Measurements from ENCODE around the gene TSFM. TPM values are rescaled to one million over a fixed set of nuclear protein-coding genes. Genes with fewer than 3 reads are reported as not detected.
A peak's percentile ranks its signal among the peaks of the same experiment; 100 is the strongest.

The TSFM gene
- total RNA-seq, 2 experiments from 2014 or later: 35.2 to 49.8 TPM

- TF ChIP-seq EZH2phosphoT487 (IDR thresholded peaks at IDR 0.05; ENCODE audit: borderline replicate concordance, low read depth, low read length) (no peak), CTCF (conservative IDR thresholded peaks at IDR 0.05; ENCODE audit: low read length) (no peak)
- Histone ChIP-seq H3K9me3 (ENCODE audit: low read length) (no peaks in the 10 kb centered on the region), H3K4me3 (ENCODE audit: low read depth, low read length, poor library complexity, severe bottlenecking) (peak within 1 kb of the TSS; percentile 92), H3K4me2 (ENCODE audit: low read length) (peak within 1 kb of the TSS; percentile 89), H3K4me1 (ENCODE audit: insufficient read depth, low read length, poor library complexity, severe bottlenecking) (peaks cover 39% of the 10 kb centered on the region), H3K9me2 (ENCODE audit: insufficient read depth, low read length) (no peaks in the 10 kb centered on the region), H2AFZ (ENCODE audit: low read length) (peak within 1 kb of the TSS; percentile 43; the same call in 1 of the 2 replicates), H3K36me3 (ENCODE audit: insufficient read depth, low read length) (peaks cover 44% of the 10 kb centered on the region), H4K20me1 (ENCODE audit: insufficient read depth, low read length) (no peaks in the 10 kb centered on the region), H3K27ac (ENCODE audit: low read depth, low read length, poor library complexity, severe bottlenecking) (peak within 1 kb of the TSS; percentile 42), H3K79me2 (ENCODE audit: insufficient read depth, low read depth, low read length) (peaks cover 32% of the 10 kb centered on the region)
- ChIA-PET POLR2A (interaction anchor here (0.7 to 1.0 kb wide), 5 partner anchors 19 to 1024 kb away, joined by 3 read pairs; no protein-coding TSS in a partner anchor), CTCF (ENCODE audit: unreplicated experiment) (interaction anchor here (0.5 to 0.9 kb wide), 2 partner anchors 122 to 189 kb away, joined by 3 to 4 read pairs; no protein-coding TSS in a partner anchor)
- peak; percentile 100 for DNase-seq (ENCODE audit: low spot score)
- intact Hi-C loops (cut with micrococcal nuclease; ENCODE audit: unreplicated experiment): loop anchor here (5.0 kb wide), 2 partner anchors 230 to 510 kb away; partner anchors contain the start of genes DDIT3 and MBD6
- TSS peak; percentile 80 for BruUV-seq (replicated peaks)
These were observed 30.6 kb upstream of the TSFM start, which contains the start of gene CDK4 for GRCh38 chr12:57751788-57752667. Gene CDK4, minus strand, starts transcription at chr12:57752310. Its CDS starts 593 bp downstream, at chr12:57751717.

GRCh38 chr12:57752668-57753000 lies 30.0 kb upstream of the TSFM start:
- ChIA-PET POLR2A (interaction anchor here (1.0 kb wide), 1 partner anchor 167 kb away, joined by 3 read pairs; no protein-coding TSS in a partner anchor), CTCF (ENCODE audit: unreplicated experiment) (interaction anchor here (0.9 kb wide), 1 partner anchor 122 kb away, joined by 3 read pairs; no protein-coding TSS in a partner anchor)
- Histone ChIP-seq H3K27ac (ENCODE audit: low read depth, low read length, poor library complexity, severe bottlenecking) (peak overlapping the region; percentile 36), H3K79me2 (ENCODE audit: insufficient read depth, low read depth, low read length) (peaks cover 32% of the 10 kb centered on the region), H2AFZ (ENCODE audit: low read length) (peak overlapping the region; percentile 43; the same call in 1 of the 2 replicates), H3K4me2 (ENCODE audit: low read length) (peak overlapping the region; percentile 81), H4K20me1 (ENCODE audit: insufficient read depth, low read length) (no peaks in the 10 kb centered on the region), H3K4me3 (ENCODE audit: low read depth, low read length, poor library complexity, severe bottlenecking) (peak overlapping the region; percentile 46), H3K4me1 (ENCODE audit: insufficient read depth, low read length, poor library complexity, severe bottlenecking) (peaks cover 43% of the 10 kb centered on the region), H3K9me3 (ENCODE audit: low read length) (no peaks in the 10 kb centered on the region), H3K9me2 (ENCODE audit: insufficient read depth, low read length) (no peaks in the 10 kb centered on the region), H3K36me3 (ENCODE audit: insufficient read depth, low read length) (peaks cover 42% of the 10 kb centered on the region)
- no peak for TF ChIP-seq CTCF (conservative IDR thresholded peaks at IDR 0.05; ENCODE audit: low read length)
- intact Hi-C loops (cut with micrococcal nuclease; ENCODE audit: unreplicated experiment): loop anchor here (5.0 kb wide), 2 partner anchors 230 to 510 kb away; partner anchors contain the start of genes DDIT3 and MBD6
- BruUV-seq (replicated peaks): no TSS peak
- no peak for DNase-seq (ENCODE audit: low spot score)

All from OCI-LY7 (cell line).